K562 (cell line): ENCODE results near the gene AKT1S1. TPM values are rescaled to one million over a fixed set of nuclear protein-coding genes. Genes with fewer than 3 reads are reported as not detected.
A peak's percentile ranks its signal among the peaks of the same experiment; 100 is the strongest.

ENCODE experiments used
- CREB5 ChIP-seq: fragments of 250-450 bp; sonication (Bioruptor Pico); IDR thresholded peaks from 2 replicates; pipeline ENCODE4 v1.5.0; 2020; ENCODE audit warnings: mild to moderate bottlenecking
- CXXC5 ChIP-seq: fragments of 250-450 bp; sonication (Bioruptor Pico); IDR thresholded peaks from 2 replicates; pipeline ENCODE4 v1.8.0; 2022; ENCODE audit warnings: inconsistent platforms, mild to moderate bottlenecking, moderate library complexity
- FOXJ2 ChIP-seq: fragments of 200-800 bp; sonication (Bioruptor generic); IDR thresholded peaks from 2 replicates; pipeline ENCODE4 v1.6.1; 2016; ENCODE audit warnings: missing genetic modification characterization, missing compliant biosample characterization
- HDAC8 ChIP-seq: fragments of 450-650 bp; IDR thresholded peaks from 2 replicates; pipeline ENCODE4 v1.6.1; 2016; ENCODE audit warnings: mild to moderate bottlenecking, missing genetic modification characterization, moderate library complexity, missing compliant biosample characterization
- KLF6 ChIP-seq: fragments of 250-450 bp; sonication (Bioruptor Pico); IDR thresholded peaks from 2 replicates; pipeline ENCODE4 v1.4.0; 2020; ENCODE audit warnings: mild to moderate bottlenecking, moderate library complexity, borderline replicate concordance
- MCM5 ChIP-seq: fragments of 450-650 bp; IDR thresholded peaks from 2 replicates; pipeline ENCODE4 v1.6.1; 2016; ENCODE audit warnings: low read depth
- MTF1 ChIP-seq: fragments of 250-450 bp; sonication (Bioruptor Pico); IDR thresholded peaks from 2 replicates; pipeline ENCODE4 v1.9.0; 2021; ENCODE audit warnings: moderate library complexity, mild to moderate bottlenecking, inconsistent platforms, borderline replicate concordance
- NR2C1 ChIP-seq, 2 experiments: fragments of 450-650 bp; IDR thresholded peaks; 2 replicates each; pipeline ENCODE4 v1.6.1; 2017; ENCODE audit warnings: mild to moderate bottlenecking in 2 of 2, antibody characterized with exemption in 1 of 2, inconsistent platforms in 1 of 2, missing compliant biosample characterization in 1 of 2, missing genetic modification characterization in 1 of 2
- RNF2 ChIP-seq: sonication (generic); IDR thresholded peaks from 2 replicates; pipeline ENCODE4 v1.6.1; 2016
- SREBF2 ChIP-seq: sonication (generic); formaldehyde crosslinking; IDR thresholded peaks from 2 replicates; pipeline ENCODE4 v1.4.0; 2020; ENCODE audit warnings: mild to moderate bottlenecking, missing genetic modification reagents
- ZNF76 ChIP-seq: fragments of 250-450 bp; sonication (Bioruptor Pico); IDR thresholded peaks from 2 replicates; pipeline ENCODE4 v1.4.0; 2020; ENCODE audit warnings: mild to moderate bottlenecking, moderate library complexity, borderline replicate concordance
- ZNF766 ChIP-seq: fragments of 200-800 bp; sonication (Bioruptor generic); conservative IDR thresholded peaks from 2 replicates; pipeline ENCODE4 v1.6.1; 2016; ENCODE audit warnings: missing genetic modification characterization, missing compliant biosample characterization
- polyA plus RNA-seq, 8 experiments: library from polyadenylated mRNA; depleted of rRNA in 4 of 8; stranded (reverse) in 5 of 8; unstranded in 3 of 8; fragments of >200 nt; fragmentation: Nextera tagmentation in 2 of 8; fragmentation: Illumina TruSeq in 1 of 8; extraction: Ambion mirVana in 2 of 8; extraction: Trizol in 1 of 8; gene quantifications; 2 replicates each; pipeline versions ENCODE4 v1.2.1 to v1.2.3, GENCODE V29; 2011 to 2014; ENCODE audit warnings: inconsistent platforms in 1 of 8, missing spikeins in 1 of 8
- total RNA-seq, 7 experiments: library from RNA; depleted of rRNA in 6 of 7; stranded (reverse); fragments of >200 nt in 6 of 7; fragmentation: Illumina TruSeq in 2 of 7; extraction: Trizol in 2 of 7; gene quantifications; 2 replicates each; pipeline versions ENCODE4 v1.2.1 to v1.2.3, GENCODE V29; 2011 to 2021; ENCODE audit warnings: low replicate concordance in 1 of 7
- TF ChIP-seq, protein P1 (sequence below): fragments of 450-650 bp; IDR thresholded peaks from 2 replicates; pipeline ENCODE4 v1.6.1; 2016
- TF ChIP-seq, protein P2 (sequence below), 3 experiments: fragments of 200-800 bp in 1 of 3; sonication (Bioruptor generic) in 1 of 3; sonication (generic) in 1 of 3; formaldehyde crosslinking in 1 of 3; IDR thresholded peaks; 2 replicates each; pipeline versions ENCODE4 v1.6.1 to v1.8.0; 2016 to 2022; ENCODE audit warnings: mild to moderate bottlenecking in 2 of 3, missing compliant biosample characterization in 2 of 3, missing genetic modification characterization in 2 of 3, missing genetic modification reagents in 1 of 3
- TF ChIP-seq, protein P3 (sequence below), 2 experiments: fragments of 450-650 bp; IDR thresholded peaks; 2 replicates each; pipeline ENCODE4 v1.6.1; 2018; ENCODE audit warnings: mild to moderate bottlenecking in 2 of 2, low read depth in 1 of 2; ENCODE audit not compliant: partially characterized antibody in 2 of 2
- TF ChIP-seq, protein P4 (sequence below): fragments of 450-650 bp; IDR thresholded peaks from 2 replicates; pipeline ENCODE4 v1.6.1; 2016; ENCODE audit warnings: borderline replicate concordance

Gene AKT1S1
- total and polyA plus RNA-seq, 9 of the 15 experiments (the other 6 are each of a cell fraction or from before 2014, with no cell fraction given) = 1.2 to 50.3 (median 17.1) TPM

DNA sequence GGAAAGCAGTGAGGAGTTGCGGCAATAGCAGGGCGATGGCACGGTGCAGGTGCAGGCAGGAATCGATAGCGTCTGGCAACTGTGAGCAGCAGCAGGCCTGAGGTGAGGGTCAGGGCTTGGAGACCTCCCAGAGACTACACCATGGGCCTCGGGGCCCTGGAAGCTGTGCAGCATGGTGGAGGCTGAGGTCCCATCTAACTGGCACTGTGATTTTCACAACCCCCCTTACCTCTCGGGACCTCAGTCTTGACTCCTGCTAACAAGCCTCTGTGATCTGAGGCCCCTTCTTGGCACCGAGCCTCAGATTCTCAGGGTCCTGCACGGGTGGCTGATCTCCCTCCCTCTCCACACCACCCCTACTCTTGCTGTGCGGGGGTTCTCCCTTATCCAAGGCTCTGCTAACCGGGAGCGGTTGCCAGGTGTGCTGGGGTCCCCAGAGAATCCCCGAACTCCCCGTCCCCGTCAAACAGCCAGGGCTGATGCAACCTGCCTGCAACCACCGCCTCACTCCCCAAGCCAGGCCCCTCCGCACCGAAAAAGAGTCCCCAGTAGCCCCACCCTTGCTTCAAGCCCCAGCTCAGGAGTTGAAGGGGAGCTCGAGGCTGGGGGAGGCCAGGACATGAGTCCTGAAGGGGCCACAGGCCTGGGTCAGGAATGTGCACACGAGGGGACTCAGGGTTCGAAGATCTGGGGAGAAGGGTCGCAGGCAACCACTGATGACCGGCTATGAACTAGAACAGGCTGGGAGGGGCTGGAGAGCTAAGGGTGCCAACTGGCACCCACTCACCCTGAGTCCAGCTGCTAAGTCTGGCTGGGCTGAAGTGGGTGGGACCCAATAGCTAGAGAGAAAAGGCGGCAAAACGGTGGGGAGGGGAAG, 47.1 kb upstream of the AKT1S1 start (continued):
- TF ChIP-seq, protein P1, sequence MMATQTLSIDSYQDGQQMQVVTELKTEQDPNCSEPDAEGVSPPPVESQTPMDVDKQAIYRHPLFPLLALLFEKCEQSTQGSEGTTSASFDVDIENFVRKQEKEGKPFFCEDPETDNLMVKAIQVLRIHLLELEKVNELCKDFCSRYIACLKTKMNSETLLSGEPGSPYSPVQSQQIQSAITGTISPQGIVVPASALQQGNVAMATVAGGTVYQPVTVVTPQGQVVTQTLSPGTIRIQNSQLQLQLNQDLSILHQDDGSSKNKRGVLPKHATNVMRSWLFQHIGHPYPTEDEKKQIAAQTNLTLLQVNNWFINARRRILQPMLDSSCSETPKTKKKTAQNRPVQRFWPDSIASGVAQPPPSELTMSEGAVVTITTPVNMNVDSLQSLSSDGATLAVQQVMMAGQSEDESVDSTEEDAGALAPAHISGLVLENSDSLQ = no peak
- TF ChIP-seq MCM5 (no peak), NR2C1 (IDR thresholded peaks at IDR 0.05) (no peak), NR2C1 (tag; IDR thresholded peaks at IDR 0.05) (peak; percentile 46), MTF1 (CRISPR knock-in tag) (peak; percentile 53; the same call in 1 of the 2 replicates), CREB5 (CRISPR knock-in tag) (no peak), CXXC5 (CRISPR knock-in tag) (peak; percentile 91), RNF2 (peak; percentile 71; the same call in 1 of the 2 replicates), HDAC8 (peak; percentile 7), ZNF766 (peak; percentile 86), FOXJ2 (tag) (peak; percentile 63; the same call in 1 of the 2 replicates), KLF6 (CRISPR knock-in tag) (peak; percentile 97), SREBF2 (CRISPR knock-in tag) (no peak), ZNF76 (0 out of 2 replicates have a peak, but pooled peaks have one; percentile 2)
- TF ChIP-seq, protein P2, sequence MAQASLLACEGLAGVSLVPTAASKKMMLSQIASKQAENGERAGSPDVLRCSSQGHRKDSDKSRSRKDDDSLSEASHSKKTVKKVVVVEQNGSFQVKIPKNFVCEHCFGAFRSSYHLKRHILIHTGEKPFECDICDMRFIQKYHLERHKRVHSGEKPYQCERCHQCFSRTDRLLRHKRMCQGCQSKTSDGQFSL (CRISPR knock-in tag; IDR thresholded peaks at IDR 0.05) = no peak; the same call in 1 of the 2 replicates
- TF ChIP-seq, protein P2 (tag; IDR thresholded peaks at IDR 0.05) = no peak
- TF ChIP-seq, protein P3, sequence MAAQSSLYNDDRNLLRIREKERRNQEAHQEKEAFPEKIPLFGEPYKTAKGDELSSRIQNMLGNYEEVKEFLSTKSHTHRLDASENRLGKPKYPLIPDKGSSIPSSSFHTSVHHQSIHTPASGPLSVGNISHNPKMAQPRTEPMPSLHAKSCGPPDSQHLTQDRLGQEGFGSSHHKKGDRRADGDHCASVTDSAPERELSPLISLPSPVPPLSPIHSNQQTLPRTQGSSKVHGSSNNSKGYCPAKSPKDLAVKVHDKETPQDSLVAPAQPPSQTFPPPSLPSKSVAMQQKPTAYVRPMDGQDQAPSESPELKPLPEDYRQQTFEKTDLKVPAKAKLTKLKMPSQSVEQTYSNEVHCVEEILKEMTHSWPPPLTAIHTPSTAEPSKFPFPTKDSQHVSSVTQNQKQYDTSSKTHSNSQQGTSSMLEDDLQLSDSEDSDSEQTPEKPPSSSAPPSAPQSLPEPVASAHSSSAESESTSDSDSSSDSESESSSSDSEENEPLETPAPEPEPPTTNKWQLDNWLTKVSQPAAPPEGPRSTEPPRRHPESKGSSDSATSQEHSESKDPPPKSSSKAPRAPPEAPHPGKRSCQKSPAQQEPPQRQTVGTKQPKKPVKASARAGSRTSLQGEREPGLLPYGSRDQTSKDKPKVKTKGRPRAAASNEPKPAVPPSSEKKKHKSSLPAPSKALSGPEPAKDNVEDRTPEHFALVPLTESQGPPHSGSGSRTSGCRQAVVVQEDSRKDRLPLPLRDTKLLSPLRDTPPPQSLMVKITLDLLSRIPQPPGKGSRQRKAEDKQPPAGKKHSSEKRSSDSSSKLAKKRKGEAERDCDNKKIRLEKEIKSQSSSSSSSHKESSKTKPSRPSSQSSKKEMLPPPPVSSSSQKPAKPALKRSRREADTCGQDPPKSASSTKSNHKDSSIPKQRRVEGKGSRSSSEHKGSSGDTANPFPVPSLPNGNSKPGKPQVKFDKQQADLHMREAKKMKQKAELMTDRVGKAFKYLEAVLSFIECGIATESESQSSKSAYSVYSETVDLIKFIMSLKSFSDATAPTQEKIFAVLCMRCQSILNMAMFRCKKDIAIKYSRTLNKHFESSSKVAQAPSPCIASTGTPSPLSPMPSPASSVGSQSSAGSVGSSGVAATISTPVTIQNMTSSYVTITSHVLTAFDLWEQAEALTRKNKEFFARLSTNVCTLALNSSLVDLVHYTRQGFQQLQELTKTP (IDR thresholded peaks at IDR 0.05; ENCODE audit: low read depth in 1 of 2, partially characterized antibody in 2 of 2) = peak in 1 of 2 experiments; percentile 75
- TF ChIP-seq, protein P4, sequence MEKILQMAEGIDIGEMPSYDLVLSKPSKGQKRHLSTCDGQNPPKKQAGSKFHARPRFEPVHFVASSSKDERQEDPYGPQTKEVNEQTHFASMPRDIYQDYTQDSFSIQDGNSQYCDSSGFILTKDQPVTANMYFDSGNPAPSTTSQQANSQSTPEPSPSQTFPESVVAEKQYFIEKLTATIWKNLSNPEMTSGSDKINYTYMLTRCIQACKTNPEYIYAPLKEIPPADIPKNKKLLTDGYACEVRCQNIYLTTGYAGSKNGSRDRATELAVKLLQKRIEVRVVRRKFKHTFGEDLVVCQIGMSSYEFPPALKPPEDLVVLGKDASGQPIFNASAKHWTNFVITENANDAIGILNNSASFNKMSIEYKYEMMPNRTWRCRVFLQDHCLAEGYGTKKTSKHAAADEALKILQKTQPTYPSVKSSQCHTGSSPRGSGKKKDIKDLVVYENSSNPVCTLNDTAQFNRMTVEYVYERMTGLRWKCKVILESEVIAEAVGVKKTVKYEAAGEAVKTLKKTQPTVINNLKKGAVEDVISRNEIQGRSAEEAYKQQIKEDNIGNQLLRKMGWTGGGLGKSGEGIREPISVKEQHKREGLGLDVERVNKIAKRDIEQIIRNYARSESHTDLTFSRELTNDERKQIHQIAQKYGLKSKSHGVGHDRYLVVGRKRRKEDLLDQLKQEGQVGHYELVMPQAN = no peak
